ENCODE measurements around the gene SPATA6.

GRCh38 chr1:48391926-48392325, 80.1 kb downstream of the SPATA6 start:
- TF ChIP-seq POLR2A (IDR thresholded peaks at IDR 0.05; ENCODE audit: low read length) (no peak), CTCF (IDR thresholded peaks at IDR 0.05) (no peak), KDM5A (IDR thresholded peaks at IDR 0.05) (no peak), RAD21 (conservative IDR thresholded peaks at IDR 0.05 in 1 of 2, IDR thresholded peaks at IDR 0.05 in 1 of 2) (no peak), EP300 (IDR thresholded peaks at IDR 0.05) (no peak)

Measured in A549 (cell line).